ENCODE results near the gene TMEM117.
"Not testable (repeated sequence)": the region's sequence is repeated elsewhere in the genome, so short reads cannot be mapped to it uniquely, and the experiment has no call there.

TMEM117 gene

GRCh38 chr12:43841253-43841652 is 5.4 kb downstream of the TMEM117 start:
- no peak for DNase-seq

- DNase-seq = no peak
Observed at GRCh38 chr12:43842259-43842658, 6.4 kb downstream of the TMEM117 start.

- DNase-seq = not testable (repeated sequence)
Observed at GRCh38 chr12:43847425-43848225, 11.7 kb downstream of the TMEM117 start.

- DNase-seq = no peak
Observed at GRCh38 chr12:43848226-43848507, 12.3 kb downstream of the TMEM117 start.

- no peak for DNase-seq
Observed at GRCh38 chr12:43848786-43849185, 12.9 kb downstream of the TMEM117 start.

- DNase-seq = no peak
Observed at GRCh38 chr12:43852744-43853143, 16.9 kb downstream of the TMEM117 start.

GRCh38 chr12:43856972-43857371 is 21.1 kb downstream of the TMEM117 start:
- peak; percentile 88 to 89 for DNase-seq

GRCh38 chr12:43858096-43858495 is 22.2 kb downstream of the TMEM117 start:
- DNase-seq = no peak

- no peak for DNase-seq
Observed at GRCh38 chr12:43858991-43859390, 23.1 kb downstream of the TMEM117 start.

GRCh38 chr12:43861015-43861839 is 25.3 kb downstream of the TMEM117 start:
- no peak for DNase-seq

GRCh38 chr12:43861840-43862150 is 25.9 kb downstream of the TMEM117 start:
- DNase-seq = no peak

GRCh38 chr12:43863770-43864366 is 28.0 kb downstream of the TMEM117 start:
- DNase-seq = no peak

- DNase-seq = not testable (repeated sequence)
Observed at GRCh38 chr12:43864557-43864956, 28.7 kb downstream of the TMEM117 start.

- no peak for DNase-seq
Observed at GRCh38 chr12:43869184-43869583, 33.3 kb downstream of the TMEM117 start.

GRCh38 chr12:43869765-43870164 is 33.9 kb downstream of the TMEM117 start:
- not testable (repeated sequence) for DNase-seq

- not testable (repeated sequence) for DNase-seq
Observed at GRCh38 chr12:43871258-43871657, 35.4 kb downstream of the TMEM117 start.

- DNase-seq = no peak
Observed at GRCh38 chr12:43872396-43872795, 36.5 kb downstream of the TMEM117 start.

- DNase-seq = no peak
Observed at GRCh38 chr12:43878050-43878449, 42.2 kb downstream of the TMEM117 start.

GRCh38 chr12:43880547-43880946 is 44.7 kb downstream of the TMEM117 start:
- DNase-seq = no peak

- DNase-seq = peak; percentile 81 to 82
Observed at GRCh38 chr12:43882578-43883178, 46.8 kb downstream of the TMEM117 start.

GRCh38 chr12:43883311-43883710 is 47.4 kb downstream of the TMEM117 start:
- no peak for DNase-seq

GRCh38 chr12:43883748-43884147 is 47.9 kb downstream of the TMEM117 start:
- DNase-seq = no peak

- no peak for DNase-seq
Observed at GRCh38 chr12:43884683-43885410, 49.0 kb downstream of the TMEM117 start.

Measured in NCI-H1930 (cell line).